DND-41 (cell line): ENCODE measurements around the gene SUPT16H.

ENCODE experiments used
- ATAC-seq: fragments of 200-7000 bp; cut with Tn5 transposase; 3 replicates; pipeline ENCODE4 v1.9.1; 2021; ENCODE audit warnings: low read depth; ENCODE audit not compliant: insufficient read depth
- DNase-seq: peaks from one replicate; pipeline ENCODE4 v3.0.0-alpha.2; 2020
- H2AFZ ChIP-seq: 2 replicates; pipeline ENCODE4 v1.6.0; 2012; ENCODE audit warnings: low read depth, low read length
- H3K27ac ChIP-seq: 2 replicates; pipeline ENCODE4 v1.5.1; 2012; ENCODE audit warnings: low read length, inconsistent platforms
- H3K27me3 ChIP-seq: fragments of 200-600 bp; sonication (generic); 2 replicates; pipeline ENCODE4 v1.6.0; 2012; ENCODE audit warnings: low read length, mild to moderate bottlenecking, inconsistent platforms; ENCODE audit not compliant: insufficient read depth, poor library complexity
- H3K36me3 ChIP-seq: 2 replicates; pipeline ENCODE4 v1.5.1; 2012; ENCODE audit warnings: low read length, inconsistent platforms; ENCODE audit not compliant: insufficient read depth
- H3K4me1 ChIP-seq: 2 replicates; pipeline ENCODE4 v1.5.1; 2012; ENCODE audit warnings: mild to moderate bottlenecking, low read length; ENCODE audit not compliant: insufficient read depth
- H3K4me2 ChIP-seq: 2 replicates; pipeline ENCODE4 v1.6.0; 2012; ENCODE audit warnings: mild to moderate bottlenecking, moderate library complexity, low read length, inconsistent platforms; ENCODE audit not compliant: insufficient read depth
- H3K4me3 ChIP-seq, 2 experiments: fragments of 200-600 bp in 1 of 2; shearing (Covaris generic) in 1 of 2; 2 replicates each; pipeline ENCODE4 v1.5.1; 2012 to 2016; ENCODE audit warnings: inconsistent platforms in 2 of 2, low read length in 2 of 2, mild to moderate bottlenecking in 2 of 2, low read depth in 1 of 2, moderate library complexity in 1 of 2
- H3K79me2 ChIP-seq: 2 replicates; pipeline ENCODE4 v1.6.0; 2012; ENCODE audit warnings: low read length, inconsistent platforms; ENCODE audit not compliant: insufficient read depth
- H3K9ac ChIP-seq: 2 replicates; pipeline ENCODE4 v1.6.0; 2012; ENCODE audit warnings: low read depth, mild to moderate bottlenecking, inconsistent platforms, low read length, moderate library complexity
- H3K9me3 ChIP-seq: 2 replicates; pipeline ENCODE4 v1.5.1; 2012; ENCODE audit warnings: low read length, moderate library complexity, mild to moderate bottlenecking, inconsistent platforms; ENCODE audit not compliant: insufficient read depth, severe bottlenecking
- H4K20me1 ChIP-seq: 2 replicates; pipeline ENCODE4 v1.6.0; 2012; ENCODE audit warnings: low read length; ENCODE audit not compliant: insufficient read depth
- EZH2 ChIP-seq: IDR thresholded peaks from 3 replicates; pipeline ENCODE4 v1.6.1; 2012; ENCODE audit warnings: borderline replicate concordance, low read depth, mild to moderate bottlenecking, moderate library complexity, low read length, inconsistent platforms; ENCODE audit not compliant: severe bottlenecking
- TF ChIP-seq, protein P1 (sequence below): IDR thresholded peaks from 2 replicates; pipeline ENCODE4 v1.5.1; 2012; ENCODE audit warnings: borderline replicate concordance, low read length, moderate library complexity, mild to moderate bottlenecking; ENCODE audit not compliant: poor library complexity, severe bottlenecking; ENCODE audit errors: extremely low read depth

The SUPT16H gene

DNA sequence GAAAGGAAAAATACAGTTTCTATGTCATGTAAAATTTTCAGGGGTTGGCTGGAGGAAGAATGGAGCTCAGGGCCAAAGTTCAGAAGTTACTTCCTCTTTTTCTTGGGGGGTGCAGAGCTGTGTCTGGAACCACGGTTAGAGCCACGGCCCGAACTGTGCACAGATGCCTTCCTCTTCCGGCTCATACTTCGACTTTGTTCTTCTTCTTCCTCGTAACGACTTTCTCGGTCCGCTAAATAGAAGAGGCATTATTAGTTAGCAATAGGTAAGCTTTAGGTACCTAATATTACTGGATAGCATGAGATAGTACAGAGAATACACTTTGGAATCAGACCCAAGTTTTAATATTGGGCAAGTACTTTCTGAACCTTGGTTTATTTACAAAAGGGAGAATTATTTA is 31.2 kb downstream of the SUPT16H start:
- Histone ChIP-seq H4K20me1 (no peaks in the 10 kb centered on the region), H3K9me3 (no peaks in the 10 kb centered on the region), H3K4me2 (no peak overlapping the region), H3K4me1 (no peaks in the 10 kb centered on the region), H3K27ac (no peak overlapping the region), H3K36me3 (peaks cover 69% of the 10 kb centered on the region), H3K79me2 (no peaks in the 10 kb centered on the region), H3K27me3 (no peaks in the 10 kb centered on the region), H3K9ac (no peak overlapping the region), H2AFZ (no peak overlapping the region), H3K4me3 (no peak overlapping the region)
- DNase-seq (no peak), ATAC-seq (no peak)
- TF ChIP-seq, protein P1, sequence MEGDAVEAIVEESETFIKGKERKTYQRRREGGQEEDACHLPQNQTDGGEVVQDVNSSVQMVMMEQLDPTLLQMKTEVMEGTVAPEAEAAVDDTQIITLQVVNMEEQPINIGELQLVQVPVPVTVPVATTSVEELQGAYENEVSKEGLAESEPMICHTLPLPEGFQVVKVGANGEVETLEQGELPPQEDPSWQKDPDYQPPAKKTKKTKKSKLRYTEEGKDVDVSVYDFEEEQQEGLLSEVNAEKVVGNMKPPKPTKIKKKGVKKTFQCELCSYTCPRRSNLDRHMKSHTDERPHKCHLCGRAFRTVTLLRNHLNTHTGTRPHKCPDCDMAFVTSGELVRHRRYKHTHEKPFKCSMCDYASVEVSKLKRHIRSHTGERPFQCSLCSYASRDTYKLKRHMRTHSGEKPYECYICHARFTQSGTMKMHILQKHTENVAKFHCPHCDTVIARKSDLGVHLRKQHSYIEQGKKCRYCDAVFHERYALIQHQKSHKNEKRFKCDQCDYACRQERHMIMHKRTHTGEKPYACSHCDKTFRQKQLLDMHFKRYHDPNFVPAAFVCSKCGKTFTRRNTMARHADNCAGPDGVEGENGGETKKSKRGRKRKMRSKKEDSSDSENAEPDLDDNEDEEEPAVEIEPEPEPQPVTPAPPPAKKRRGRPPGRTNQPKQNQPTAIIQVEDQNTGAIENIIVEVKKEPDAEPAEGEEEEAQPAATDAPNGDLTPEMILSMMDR, result no peak
- no peak for TF ChIP-seq EZH2

DNA sequence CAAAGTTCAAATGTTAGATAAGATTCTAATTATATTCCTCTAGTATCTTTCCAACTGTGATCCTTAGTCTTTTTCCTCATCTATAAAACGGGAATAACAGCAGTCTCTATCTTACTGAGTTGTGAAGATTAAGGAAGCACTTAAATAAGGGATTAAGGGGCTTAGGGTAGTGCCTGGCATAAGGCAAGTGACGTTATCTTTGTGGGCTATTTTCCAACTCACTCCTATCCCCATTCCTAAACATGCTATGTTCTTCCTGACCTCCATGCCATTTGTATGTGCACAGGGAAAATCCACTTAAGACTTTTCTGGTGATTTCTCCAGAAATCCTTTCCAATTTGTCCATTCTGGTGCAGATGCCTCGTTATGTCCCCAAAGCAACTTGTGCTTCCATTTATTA is 33.3 kb downstream of the SUPT16H start:
- Histone ChIP-seq H3K27me3 (no peaks in the 10 kb centered on the region), H3K4me2 (no peak overlapping the region), H3K9me3 (no peaks in the 10 kb centered on the region), H4K20me1 (no peaks in the 10 kb centered on the region), H3K36me3 (peaks cover 49% of the 10 kb centered on the region), H3K9ac (no peak overlapping the region), H2AFZ (no peak overlapping the region), H3K27ac (no peak overlapping the region), H3K4me1 (no peaks in the 10 kb centered on the region), H3K79me2 (no peaks in the 10 kb centered on the region), H3K4me3 (no peak overlapping the region)
- ATAC-seq (no peak), DNase-seq (no peak)
- TF ChIP-seq EZH2, result no peak
- TF ChIP-seq, protein P1, result no peak

DNA sequence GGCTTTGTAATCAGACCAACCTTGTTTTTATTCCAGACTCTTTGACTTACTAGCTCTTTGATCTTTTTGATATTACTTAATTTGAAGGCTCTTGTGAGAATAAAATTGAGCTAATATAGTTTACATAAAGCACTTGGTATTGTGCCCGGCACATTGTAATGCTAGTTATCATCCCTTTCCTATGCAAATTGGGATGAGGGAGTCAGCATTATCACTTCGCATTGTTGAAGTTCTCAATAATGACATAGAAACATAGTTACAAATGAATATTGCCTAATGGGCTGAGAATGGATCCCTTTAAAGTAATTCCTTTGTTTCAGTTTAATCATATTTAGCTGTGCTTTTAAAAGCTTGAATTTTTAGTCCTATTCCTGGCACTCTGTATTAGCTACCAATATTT is 36.6 kb downstream of the SUPT16H start:
- no peak overlapping the region for H3K9ac ChIP-seq
- no peak overlapping the region for H3K27ac ChIP-seq
- peaks cover 18% of the 10 kb centered on the region for H3K36me3 ChIP-seq
- no peaks in the 10 kb centered on the region for H3K4me1 ChIP-seq
- H3K4me3 ChIP-seq, result no peak overlapping the region
- no peak for ATAC-seq
- H4K20me1 ChIP-seq, result no peaks in the 10 kb centered on the region
- H3K4me2 ChIP-seq, result no peak overlapping the region
- no peaks in the 10 kb centered on the region for H3K27me3 ChIP-seq
- no peaks in the 10 kb centered on the region for H3K9me3 ChIP-seq
- DNase-seq, result no peak
- no peaks in the 10 kb centered on the region for H3K79me2 ChIP-seq
- no peak overlapping the region for H2AFZ ChIP-seq
- TF ChIP-seq EZH2, result no peak
- TF ChIP-seq, protein P1, result no peak

DNA sequence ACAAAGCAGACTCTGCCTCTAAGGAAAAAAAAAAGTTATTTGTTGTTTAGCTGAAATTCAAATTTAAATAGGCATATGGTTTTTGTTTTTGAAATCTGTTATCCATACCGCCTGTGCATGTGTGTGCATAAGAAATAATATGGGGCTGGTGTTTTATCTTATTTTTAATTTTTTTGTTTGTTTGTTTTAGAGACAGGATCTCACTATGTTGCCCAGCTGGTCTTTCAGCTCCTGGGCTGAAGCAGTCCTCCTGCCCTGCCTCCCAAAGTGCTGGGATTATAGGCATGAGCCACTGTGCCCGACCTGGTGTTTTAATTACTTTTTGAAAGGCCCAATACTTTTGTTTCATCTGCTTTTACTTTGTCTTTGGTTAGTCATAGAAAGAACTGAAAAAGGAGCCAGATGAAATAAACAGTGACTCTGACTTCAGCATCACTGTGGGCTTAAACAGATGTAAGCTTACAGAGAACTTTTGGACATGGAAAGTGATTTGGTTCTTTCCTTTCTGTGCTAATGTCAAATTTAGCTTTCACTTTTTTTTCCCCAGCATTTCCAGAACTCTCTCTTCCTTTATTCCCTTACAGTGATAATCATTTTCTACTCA is 37.2 kb downstream of the SUPT16H start:
- TF ChIP-seq, protein P1, result no peak
- TF ChIP-seq EZH2, result no peak
- Histone ChIP-seq H3K27me3 (no peaks in the 10 kb centered on the region), H3K9ac (no peak overlapping the region), H3K9me3 (no peaks in the 10 kb centered on the region), H3K79me2 (no peaks in the 10 kb centered on the region), H3K4me2 (no peak overlapping the region), H3K4me1 (no peaks in the 10 kb centered on the region), H4K20me1 (no peaks in the 10 kb centered on the region), H3K36me3 (peaks cover 12% of the 10 kb centered on the region), H2AFZ (0 out of 2 replicates have a peak overlapping the region, but pooled peaks have one; percentile 27), H3K4me3 (no peak overlapping the region), H3K27ac (no peak overlapping the region)
- DNase-seq, result no peak
- no peak for ATAC-seq
